Activated CD8-positive, alpha-beta memory T cell treated with anti-CD3 and anti-CD28 coated beads, Interleukin-2, amount 50 U/mL, for 48 hours (primary cell): ENCODE results near the gene SELENOF.
"Not testable (repeated sequence)": the region's sequence is repeated elsewhere in the genome, so short reads cannot be mapped to it uniquely, and the experiment has no call there.

Experiments
- DNase-seq: peaks from one replicate; pipeline ENCODE4 v3.0.0-alpha.2; 2020

The SELENOF gene

GRCh38 chr1:86915737-86916235, 1.9 kb upstream of the SELENOF start:
- DNase-seq = no peak

- peak; percentile 75 for DNase-seq
Observed at GRCh38 chr1:86914998-86915736, 1.2 kb upstream of the SELENOF start.

GRCh38 chr1:86914601-86914997, 673 bp upstream of the SELENOF start, which contains the start of gene HS2ST1:
Gene HS2ST1, plus strand, starts transcription at chr1:86914635.
- DNase-seq = no peak

DNA sequence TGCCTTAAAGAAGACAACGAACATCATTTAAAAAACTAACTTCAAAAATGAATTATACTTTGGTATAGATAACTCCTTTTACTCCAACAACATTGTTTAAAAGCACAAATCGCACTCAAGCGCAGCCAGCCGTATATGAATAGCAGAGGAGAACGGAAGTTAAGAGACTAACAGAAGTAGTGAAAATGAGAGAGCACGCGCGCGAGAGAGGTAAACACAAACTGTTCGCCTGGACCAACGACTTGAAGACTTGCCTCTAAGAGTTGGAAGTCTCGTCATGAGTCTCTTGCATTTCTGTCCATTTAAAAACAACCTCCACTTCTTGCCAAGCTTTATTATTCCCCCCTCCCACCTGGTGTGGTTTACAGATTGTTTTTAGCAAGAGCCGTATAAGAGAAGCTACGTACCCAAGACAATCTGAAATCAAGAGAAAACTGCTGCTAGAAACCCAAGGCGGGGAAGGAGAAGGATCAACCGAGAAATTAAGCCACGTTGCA, 479 bp downstream of the SELENOF start:
- DNase-seq = peak; percentile 61

- DNase-seq = no peak
Observed at GRCh38 chr1:86912281-86912900, 1.5 kb downstream of the SELENOF start.

- no peak for DNase-seq
Observed at GRCh38 chr1:86906419-86906818, 7.5 kb downstream of the SELENOF start.

- no peak for DNase-seq
Observed at GRCh38 chr1:86905875-86906274, 8.1 kb downstream of the SELENOF start.

- not testable (repeated sequence) for DNase-seq
Observed at GRCh38 chr1:86899401-86899800, 14.5 kb downstream of the SELENOF start.

DNA sequence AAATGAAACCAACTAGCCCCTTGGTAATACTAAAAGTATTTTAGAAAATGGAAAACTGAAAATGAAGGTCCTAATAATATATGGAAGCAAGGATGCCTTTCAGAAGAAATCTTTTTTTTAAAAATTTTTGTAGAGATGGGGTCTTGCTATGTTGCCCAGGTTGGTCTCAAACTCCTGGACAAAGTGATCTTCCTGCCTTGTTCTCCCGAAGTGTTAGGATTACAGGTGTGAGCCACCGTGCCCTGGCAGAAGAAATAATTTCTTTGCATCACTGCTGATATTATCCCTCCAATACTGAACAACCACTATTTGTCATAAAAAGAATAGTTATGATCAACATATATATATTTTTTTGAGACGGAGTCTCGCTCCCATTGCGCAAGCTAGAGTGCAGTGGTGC, 25.6 kb downstream of the SELENOF start:
- DNase-seq = no peak

- DNase-seq = no peak
Observed at GRCh38 chr1:86887479-86888162, 26.3 kb downstream of the SELENOF start.

- DNase-seq = no peak
Observed at GRCh38 chr1:86875722-86876121, 38.2 kb downstream of the SELENOF start.

GRCh38 chr1:86872086-86872485, 41.8 kb downstream of the SELENOF start:
- no peak for DNase-seq

- DNase-seq = no peak
Observed at GRCh38 chr1:86871001-86871400, 42.9 kb downstream of the SELENOF start.

- DNase-seq = no peak
Observed at GRCh38 chr1:86868477-86868876, 45.4 kb downstream of the SELENOF start.

- DNase-seq = not testable (repeated sequence)
Observed at GRCh38 chr1:86867278-86867677, 46.6 kb downstream of the SELENOF start.

DNA sequence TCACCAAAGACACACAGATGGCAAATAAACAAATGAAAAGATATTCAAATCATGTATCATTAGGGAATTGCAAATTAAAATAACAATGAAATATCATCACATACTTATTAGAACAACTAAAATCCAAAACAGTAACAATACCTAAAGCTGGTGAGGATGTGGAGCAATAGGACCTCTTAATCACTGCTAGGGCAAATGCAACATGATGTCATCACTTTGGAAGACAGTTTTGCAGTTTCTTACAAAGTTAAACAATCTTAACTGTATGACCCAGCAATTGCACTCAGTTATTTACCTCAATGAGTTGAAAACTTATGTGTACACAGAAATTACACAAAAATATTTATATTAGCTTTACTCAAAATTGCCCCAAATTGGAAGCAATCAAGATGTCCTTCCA, 47.3 kb downstream of the SELENOF start:
- no peak for DNase-seq

- DNase-seq = no peak
Observed at GRCh38 chr1:86865973-86866637, 47.8 kb downstream of the SELENOF start.

DNA sequence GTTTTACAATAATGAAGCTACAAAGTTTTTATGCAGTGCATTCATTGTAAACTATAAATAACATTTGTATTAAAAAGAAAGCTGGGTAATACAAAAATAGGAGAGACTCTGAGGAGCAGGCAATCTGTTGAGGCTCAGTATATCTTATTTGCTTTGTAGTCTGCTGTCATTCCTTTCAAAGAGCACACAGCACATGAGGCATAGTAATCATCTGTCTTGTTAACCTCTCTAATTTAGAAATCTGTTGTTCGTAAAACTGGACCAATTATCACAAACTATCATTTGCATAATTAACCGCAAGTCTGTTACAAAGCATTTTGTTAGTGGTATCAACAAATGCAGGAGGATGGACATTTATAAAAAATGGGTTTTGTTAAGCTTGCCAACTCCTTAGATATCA, 51.0 kb downstream of the SELENOF start:
- DNase-seq = no peak

GRCh38 chr1:86861424-86861823, 52.5 kb downstream of the SELENOF start:
- no peak for DNase-seq

DNA sequence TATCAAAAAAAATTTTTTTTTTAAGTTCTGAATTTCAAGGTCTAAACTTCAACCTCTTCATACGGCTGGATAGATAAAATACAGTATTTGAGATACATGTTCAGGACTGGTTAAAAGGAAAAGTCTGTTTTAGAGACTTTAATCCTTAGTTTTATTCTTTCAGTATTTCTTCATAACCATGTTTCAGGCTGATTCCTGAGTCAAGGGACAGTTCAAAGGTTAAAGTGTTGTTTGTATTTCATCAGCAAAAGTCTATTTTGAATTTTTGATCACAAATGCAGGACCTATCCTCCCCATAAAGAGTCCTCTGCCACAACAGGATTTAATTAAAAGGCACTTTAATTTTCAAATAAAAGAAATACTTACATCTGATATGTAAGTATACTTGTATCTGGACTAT, 53.5 kb downstream of the SELENOF start:
- no peak for DNase-seq

GRCh38 chr1:86860020-86860419, 53.9 kb downstream of the SELENOF start:
- DNase-seq = no peak

DNA sequence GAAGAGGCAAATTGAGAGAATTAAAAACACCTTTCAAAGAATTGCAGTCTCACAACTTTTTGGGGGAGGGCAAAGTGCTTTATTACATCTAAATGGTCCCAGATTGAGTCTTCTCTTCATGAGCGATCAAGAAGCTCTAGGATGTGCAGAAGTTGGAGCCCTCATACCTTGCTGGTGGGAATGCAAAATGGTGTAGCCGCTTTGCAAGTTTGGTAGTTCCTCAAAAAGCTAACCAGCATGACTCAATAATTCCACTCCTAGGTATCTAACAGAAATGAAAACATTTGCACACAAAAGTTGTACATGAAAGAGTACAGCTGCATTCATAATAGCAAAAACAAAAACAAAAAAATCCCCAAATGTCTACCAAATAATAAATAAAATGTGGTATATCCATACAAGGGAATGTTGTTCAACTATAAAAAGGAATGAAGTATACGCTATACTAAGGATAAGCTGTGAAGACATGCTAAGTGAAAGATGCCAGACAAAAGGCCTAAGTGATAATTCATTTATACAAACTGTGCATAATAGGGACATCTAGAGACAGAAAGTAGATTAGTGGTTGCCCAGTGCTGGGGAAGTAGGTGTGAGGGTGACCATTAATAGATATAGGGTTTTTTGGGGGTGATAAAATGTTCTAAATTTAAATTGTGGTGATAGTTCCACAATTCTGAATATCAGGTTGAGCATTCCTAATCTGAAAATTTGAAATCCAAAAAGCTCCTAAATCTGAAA, 55.2 kb downstream of the SELENOF start:
- DNase-seq = no peak
